ENCODE results near the gene DCN.

The DCN gene

GRCh38 chr12:91098461-91098860, 84.2 kb downstream of the DCN start:
- no peak for DNase-seq

- DNase-seq, result no peak
Measured at GRCh38 chr12:91094957-91095356, 87.7 kb downstream of the DCN start.

DNA sequence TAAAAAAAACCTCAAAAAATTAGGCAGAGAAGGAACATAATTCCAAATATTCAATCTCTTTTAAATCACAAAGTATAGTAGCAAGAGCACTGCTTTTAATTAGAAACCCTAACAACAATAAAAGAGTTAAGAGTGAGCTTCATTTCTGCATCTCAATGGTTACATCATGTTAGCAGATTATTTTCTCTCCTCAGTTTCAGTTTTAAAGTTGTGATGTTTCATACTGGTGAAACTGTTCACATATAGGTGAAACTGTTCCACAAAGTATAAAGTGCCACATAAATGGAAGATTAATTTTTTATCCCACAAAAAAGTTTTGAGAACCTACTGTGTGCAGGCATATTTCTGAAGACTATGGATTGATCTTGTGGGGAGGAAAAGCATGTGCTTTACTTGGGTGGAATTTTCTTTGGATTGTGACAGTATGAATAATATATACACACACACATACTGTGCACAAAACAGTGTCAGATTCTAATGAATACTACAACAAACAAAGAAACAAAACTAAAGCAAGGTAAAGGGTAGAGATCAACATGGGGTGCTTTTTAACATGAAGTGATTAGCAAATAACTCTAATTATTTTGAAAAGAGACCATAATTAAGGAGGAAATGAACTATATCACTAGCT, 88.5 kb downstream of the DCN start:
- no peak for DNase-seq

DNA sequence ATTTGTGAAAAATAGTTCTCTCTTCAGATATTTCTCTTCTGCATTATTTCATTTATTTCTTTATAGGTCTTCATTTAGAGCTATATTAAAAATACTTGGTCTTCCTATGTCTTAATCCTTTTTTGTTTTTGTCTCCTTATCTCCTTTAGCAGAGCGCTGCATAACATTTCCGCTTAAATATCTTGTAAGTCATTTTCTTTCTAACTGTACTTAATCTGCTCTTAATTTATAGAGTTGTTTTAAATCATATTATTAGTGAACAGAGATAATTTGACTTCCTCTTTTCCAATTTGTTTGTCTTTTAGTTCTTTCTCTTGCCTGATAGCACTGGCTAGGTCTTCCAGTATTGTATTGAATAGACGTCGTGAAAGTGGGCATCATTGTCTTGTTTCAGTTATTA, 89.3 kb downstream of the DCN start:
- DNase-seq, result no peak

DNA sequence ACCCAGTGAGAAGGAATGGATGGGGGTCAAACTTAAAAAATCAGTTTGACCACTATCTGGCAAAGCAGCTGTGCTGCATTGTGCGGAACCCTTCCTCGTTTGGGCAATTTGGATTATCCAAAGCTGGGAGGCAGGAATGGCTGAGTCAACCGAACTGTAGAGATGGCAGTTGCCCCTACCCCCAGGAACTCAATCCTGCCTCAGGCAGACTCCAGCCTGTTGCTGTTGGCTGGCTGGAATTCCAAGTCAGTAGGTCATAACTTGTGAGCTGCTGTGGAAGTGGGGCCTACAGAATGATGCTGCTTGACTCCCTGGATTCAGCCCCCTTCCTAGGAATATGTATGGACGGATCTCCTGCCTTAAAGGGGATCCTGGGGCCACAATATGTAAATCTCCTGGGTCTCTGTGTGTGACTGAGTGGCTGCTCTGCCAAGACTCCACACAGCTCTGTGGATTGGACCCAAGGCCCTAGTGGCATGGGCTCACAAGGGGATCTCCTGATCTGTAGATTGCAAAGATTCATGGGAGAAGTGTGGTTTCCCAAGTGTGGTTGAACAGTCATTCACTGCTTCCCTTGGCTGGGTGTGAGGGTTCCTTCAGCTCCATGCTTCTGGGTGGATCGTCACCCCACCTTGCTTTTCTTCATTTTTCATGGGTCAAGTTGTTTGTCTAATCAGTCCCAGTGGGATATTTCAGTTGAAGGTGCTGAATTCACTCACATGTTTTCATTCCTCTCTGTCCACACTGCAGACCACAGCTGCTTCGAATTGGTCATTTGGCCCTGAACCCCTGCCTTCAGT, 90.5 kb downstream of the DCN start:
- no peak for DNase-seq

All from femur (tissue), 1 donor.